SIG-M5 treated with dmso at 0.1 percent for 504 hours (cell line): ENCODE data around the gene OR2M5.

Source experiments
- DNase-seq: peaks from one replicate; lab custom pipeline; 2025; ENCODE audit not compliant: unreplicated experiment; lab: John Stamatoyannopoulos, UW

Gene OR2M5

DNA sequence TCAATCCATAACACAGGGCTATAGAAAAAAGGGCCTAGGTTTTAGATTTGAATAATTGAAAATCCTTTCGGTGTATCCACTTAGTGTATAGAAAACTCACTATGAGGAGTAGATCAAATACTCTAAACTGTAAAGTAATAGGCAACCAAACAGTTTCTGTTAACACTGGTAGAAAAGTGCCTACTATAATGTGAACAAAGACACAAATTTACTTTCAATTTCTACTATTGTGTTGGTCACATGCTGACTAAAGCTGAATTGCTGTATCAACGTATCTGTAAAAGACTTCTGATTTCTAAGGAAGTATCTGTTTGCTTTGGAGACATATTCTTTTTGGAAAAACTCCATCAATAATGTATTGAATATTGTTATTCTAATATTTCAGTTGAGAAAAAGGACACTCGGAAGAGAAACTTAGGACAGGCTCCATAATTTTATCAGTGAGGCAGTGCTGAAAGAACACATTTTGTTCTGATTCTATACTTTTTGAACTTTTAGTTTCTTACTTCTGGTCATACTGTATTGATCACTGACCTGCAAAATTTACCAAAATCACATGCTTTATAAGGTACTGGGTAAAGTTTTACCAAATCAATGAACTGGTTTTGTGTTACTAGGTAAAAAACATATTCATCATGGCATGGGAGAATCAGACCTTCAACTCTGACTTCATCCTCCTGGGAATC is at the start of gene OR2M5:
TSS of gene OR2M5 (plus strand) at position 636 of the 686 bp plus-strand sequence. CDS start at position 636, 0 bp downstream.
- DNase-seq, result no peak

DNA sequence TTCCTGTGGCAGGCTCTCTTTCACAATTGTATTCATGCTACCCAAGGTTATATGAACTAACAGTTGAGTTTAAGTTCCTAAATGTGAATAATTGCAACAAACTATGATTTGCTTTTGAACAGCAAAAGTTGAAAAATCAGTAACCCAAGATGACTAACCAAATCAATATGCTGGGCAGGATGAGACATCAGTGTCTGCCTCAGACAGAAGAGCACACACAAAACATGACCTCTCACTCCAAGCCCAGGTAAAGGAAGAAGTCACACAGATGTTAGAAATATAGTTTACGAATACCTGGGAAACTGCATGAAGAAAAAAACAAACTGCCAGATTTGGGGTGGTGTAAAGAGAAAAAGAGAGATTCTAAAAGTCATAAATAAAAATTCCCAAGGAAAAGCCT is 46.4 kb upstream of the OR2M5 start:
- no peak for DNase-seq

- DNase-seq, result no peak
Observed at GRCh38 chr1:248102847-248103246, 42.1 kb upstream of the OR2M5 start.

- no peak for DNase-seq
Observed at GRCh38 chr1:248111157-248111556, 33.8 kb upstream of the OR2M5 start.

DNA sequence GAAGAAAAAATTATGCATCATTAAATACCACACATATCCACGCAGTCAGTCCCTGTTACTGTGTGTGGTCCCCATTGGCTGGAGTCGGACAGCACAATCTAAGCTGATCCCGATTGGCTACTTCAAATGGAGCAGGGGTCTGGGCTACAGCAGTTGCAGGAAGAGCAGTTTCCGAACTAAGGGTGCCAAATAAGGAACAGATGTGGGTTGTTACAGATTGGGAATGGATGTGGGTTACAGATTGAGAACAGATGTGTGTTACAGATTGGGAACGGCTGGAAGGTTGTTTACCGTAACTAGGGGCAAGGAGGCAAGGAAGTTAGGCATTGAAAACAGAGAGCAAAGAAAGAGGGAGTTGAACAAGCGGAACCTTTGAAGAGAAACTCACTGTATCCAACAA is 30.1 kb upstream of the OR2M5 start:
- no peak for DNase-seq

DNA sequence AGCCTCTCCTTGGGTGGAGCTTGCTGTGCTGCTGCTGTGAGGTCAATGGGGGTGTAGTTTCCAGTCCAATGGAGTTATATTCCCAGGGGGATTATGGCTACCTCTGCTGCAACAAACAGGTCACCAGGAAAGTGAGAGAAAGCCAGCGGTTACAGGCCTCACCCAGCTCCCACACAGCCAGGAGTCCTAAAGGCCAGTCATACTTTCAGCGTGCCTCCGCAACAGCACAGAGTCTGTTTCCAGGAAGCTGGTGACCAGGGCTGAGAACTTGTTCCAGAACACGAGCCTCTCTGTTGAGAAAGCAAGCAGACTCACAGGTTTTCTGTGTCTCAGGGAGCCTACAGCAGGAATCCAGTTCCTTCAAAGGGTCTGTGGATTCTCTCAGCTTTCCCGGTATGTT is 17.3 kb upstream of the OR2M5 start:
- no peak for DNase-seq

- no peak for DNase-seq
Observed at GRCh38 chr1:248136811-248137210, 8.1 kb upstream of the OR2M5 start.

DNA sequence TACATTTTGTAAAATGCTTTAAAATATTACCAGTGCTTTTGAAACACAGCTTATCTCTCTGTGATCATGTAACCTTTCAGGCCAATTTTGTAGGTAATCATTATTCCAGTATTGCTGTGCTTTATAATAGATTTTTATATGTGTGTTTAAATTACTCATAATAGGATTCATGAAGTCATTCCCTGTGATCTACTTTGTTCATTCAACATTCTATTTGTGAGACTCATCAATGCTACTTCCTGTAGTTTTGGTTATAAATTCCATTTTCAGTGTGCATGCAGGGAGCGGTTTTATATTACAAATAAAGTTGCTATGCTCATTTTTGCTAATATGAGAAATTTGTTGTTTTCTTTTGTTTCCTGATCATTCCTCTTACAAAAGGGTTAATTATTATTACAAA is 4.1 kb upstream of the OR2M5 start:
- no peak for DNase-seq

DNA sequence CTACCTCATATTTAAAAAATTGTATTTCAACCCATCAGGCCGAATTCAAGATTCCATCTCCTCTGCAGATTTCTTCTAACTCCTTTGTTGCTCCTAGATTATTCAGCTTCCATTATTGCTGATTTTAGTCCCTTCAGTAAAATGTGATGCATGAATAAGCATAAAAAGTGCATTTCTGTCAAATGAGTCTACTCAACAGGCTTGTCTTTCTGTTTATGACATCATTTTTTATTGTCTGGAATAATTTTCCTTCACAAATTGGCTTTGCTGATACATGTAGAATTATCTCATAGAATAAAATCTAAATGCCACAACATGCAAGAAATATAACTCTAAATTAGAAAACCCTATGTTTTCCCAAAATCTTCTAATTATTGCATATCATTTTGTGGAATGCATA is 1.6 kb upstream of the OR2M5 start:
- no peak for DNase-seq

DNA sequence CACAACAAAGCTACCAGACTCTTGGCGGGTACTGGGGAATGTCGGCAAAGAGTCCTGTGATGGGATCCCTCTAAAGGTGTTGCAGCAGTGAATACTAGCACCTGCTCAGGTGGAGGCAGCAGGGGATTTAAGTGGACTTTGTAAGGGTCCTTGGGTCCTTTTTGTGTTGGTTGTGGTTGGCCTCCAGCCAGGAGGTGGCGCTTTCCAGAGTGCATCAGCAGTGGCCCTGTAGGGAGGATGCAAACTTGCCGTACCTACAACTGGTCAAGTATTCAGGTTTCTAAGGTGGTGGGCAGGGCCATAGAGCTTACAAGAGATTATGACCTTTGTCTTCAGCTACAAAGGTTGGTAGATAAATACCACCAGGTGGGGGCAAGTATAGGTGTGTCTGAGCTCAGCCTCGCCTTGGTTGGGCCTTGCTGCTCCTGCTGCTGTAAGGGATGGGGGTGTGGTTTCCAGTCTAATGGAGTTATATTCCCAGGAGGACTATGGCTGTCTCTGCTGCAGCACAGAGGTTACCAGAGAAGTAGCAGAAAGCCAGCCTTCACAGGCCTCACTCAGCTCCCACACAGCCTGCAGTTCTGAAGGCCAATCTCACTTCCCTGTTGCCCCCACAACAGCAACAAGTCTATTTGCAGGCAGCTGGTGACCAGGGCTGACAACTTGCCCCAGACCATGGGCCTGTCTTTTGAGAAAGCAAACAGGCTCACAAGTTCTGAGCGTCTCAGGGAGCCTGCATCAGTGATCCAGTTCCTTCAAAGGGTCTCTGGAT is 7.3 kb downstream of the OR2M5 start:
- no peak for DNase-seq

DNA sequence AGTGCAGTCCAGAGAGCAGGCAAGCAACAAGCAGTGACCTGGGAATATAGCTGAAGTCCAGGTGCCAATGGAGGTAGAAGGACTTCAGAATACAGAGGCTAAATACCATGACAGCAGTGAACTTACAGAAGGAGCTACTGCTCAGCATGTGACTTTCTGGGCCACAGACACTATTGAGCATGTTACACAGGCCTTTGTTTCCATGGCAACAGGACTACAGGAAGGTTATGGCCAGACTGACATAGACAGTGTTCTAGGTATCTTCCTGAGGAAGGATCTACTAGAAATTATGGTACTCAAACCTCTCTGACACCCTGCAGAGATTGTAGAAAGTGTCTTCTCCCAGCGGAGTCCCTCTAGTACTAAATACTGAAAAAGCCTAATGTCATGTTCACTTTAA is 11.0 kb downstream of the OR2M5 start:
- no peak for DNase-seq

- no peak for DNase-seq
Observed at GRCh38 chr1:248158758-248159157, 13.8 kb downstream of the OR2M5 start.

DNA sequence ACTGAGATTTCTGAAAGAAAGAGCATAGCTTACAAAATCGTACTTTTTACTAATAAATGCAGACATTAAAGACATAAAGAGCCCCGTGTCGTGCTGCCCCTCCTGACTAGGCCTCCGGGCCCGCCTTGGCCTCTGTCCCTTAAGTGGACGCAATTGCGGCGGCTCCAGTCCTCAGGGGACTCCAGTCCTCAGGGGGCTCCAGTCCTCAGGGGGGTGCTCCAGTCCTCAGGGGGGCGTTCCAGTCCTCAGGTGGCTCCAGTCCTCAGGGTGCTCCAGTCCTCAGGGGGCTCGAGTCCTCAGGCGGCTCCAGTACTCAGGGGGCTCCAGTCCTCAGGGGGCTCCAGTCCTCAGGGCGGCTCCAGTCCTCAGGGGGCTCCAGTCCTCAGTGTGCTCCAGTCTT is 19.1 kb downstream of the OR2M5 start:
- no peak for DNase-seq

DNA sequence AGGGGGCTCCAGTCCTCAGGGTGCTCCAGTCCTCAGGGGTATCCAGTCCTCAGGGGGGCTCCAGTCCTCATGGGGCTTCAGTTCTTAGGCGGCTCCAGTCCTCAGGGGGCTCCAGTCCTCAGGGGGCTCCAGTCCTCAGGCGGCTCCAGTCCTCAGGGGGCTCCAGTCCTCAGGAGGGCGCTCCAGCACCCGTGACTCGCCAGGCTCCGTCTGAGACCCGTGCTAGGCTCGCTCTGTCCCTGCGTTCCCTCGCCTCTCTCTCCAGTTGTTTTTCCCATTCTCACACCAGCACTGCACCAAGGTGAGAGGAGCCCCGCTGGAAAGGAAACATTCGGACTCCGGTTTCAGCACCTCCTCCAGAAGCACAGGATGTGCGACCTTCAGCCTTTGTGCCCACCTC is 20.2 kb downstream of the OR2M5 start:
- DNase-seq, result no peak

DNA sequence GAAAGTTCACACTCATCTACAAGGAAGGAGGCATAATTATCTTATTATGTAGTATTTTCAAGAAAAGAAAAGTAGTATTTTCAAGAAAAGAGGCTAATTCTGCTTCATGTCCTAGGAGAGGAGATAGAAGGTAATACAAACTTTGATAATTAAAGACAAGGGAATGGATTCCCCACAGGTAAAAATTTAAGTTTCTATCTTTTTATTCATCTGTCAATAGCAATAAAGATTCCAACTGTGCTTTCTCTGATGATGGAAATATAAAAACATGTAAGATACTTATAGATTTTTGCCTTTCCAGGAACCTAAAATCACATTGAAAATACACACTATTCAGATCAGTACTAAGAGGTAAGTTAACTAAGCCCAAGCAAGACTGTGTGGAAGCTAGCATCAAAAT is 29.6 kb downstream of the OR2M5 start, which contains the start of gene OR2M2:
TSS of gene OR2M2 (plus strand) at position 301 of the 400 bp plus-strand sequence. CDS start 5,165 bp downstream, outside the sequence.
- DNase-seq, result no peak

- DNase-seq, result no peak
Observed at GRCh38 chr1:248183996-248184395, 39.0 kb downstream of the OR2M5 start.

GRCh38 chr1:248187363-248187762 is 42.4 kb downstream of the OR2M5 start:
- no peak for DNase-seq

GRCh38 chr1:248189026-248189425 is 44.1 kb downstream of the OR2M5 start:
- DNase-seq, result no peak

- DNase-seq, result no peak
Observed at GRCh38 chr1:248194117-248194516, 49.2 kb downstream of the OR2M5 start.
